Activated CD4-positive, alpha-beta T cell treated with anti-CD3 and anti-CD28 coated beads, Interleukin-2, Interleukin-6, amounts not matched to agents 100 ng/mL and 50 ng/mL, durations not matched to agents 16 hours and 8 hours (primary cell): ENCODE data around the gene SYT8.
"Not testable (repeated sequence)": the region's sequence is repeated elsewhere in the genome, so short reads cannot be mapped to it uniquely, and the experiment has no call there.

Experiments
- DNase-seq: peaks from one replicate; pipeline ENCODE4 v3.0.0-alpha.2; 2020

The SYT8 gene

DNA sequence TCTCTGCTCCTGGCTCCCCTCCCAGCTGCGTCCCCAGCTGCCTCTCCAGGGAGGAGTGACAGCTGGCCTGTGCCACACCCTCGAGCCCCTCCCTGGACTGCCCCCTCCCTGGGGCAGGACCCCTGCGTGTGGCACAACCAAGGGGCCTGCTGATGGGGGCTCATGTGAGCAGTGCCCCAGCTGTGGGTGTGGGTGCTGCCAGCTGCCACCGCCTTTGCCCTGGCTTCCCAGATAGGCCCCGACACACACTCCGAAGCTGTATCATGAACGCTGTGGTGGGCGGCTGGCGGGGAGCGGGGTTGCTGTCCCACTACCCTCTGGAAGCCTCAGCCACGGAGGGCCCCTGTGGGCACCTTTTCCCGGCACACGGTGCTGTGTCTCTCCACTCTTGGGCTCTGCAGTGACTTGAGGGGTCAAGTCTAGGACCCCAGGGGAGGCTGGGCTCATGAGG, 41.1 kb downstream of the SYT8 start:
- DNase-seq = not testable (repeated sequence)

DNA sequence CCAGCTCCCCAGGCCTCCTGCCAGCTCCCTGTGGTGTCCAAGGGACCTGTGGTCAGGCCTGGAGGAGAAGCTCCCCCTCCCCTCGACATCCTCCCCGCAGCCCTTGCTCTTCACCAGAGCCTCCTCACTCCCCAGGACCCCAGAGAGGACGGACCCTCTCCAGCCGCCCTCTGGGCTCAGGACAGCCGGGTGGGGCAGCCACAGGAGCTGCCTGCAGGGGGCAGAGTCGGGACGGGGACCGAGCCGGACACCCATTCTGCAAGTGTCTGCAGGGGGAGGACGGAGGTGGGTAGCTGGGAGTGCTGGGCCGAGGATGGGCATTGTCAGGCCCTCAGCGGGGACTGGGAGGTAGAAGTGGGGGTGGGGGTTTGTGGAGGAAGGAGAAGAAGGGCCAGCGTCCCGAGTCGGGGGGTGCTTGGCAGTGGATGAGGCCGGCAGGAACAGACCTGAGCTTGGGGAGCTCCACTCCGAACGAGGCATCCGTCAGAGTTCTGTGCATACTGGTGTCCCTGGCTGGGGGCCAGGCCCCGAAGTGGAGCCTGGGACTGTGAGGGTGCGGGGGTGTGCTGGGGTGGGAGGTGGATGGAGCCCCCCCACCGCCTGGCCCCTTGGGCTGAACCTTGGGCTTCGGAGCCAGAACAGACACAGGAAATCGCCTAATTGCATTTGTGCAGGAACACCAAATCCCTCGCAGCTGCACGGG, 41.7 kb downstream of the SYT8 start:
- no peak for DNase-seq

DNA sequence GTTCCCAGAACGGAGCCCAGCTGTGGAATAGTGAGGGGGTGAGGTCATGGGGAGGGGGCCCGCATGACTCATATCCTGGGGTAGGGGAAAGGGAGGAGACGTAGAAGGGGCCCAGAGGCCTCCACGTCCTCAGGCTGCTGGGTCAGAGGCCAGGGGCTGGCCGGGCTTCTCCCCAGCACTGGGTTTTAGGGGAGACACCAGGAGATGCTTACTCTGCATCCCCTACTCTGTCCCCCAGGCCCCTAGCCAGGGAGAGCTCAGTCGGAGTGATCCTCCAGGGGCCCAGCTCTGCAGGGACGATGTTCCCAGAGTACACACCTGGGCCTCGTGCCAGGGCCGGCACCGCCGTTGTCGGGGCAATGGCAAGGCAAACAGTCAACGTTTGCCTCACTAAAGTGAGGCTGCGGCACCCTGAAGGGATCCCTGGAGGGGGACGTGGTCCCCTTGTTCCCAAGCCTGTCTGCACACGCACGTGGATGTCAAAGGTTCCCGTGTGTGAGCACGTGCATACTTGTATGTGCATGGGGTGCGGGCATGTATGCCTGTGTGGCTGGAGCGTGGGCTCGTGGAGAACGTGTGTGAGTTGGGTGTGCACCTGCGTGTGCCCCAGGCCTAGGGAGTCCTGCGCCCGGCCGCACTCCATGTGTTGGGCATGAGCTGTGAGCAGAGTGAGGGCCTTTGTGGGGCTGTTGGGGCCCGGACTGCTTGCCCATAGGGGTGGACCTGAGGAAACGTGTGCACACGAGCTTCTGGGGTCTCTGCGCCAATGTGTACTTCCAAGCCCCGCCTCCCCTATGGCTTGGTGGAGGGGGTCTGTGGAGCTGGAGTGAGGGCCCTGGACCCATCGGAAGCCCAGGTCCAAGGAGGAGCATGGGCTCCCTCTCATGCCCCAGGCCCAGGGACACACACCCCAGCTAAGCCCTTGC, 42.7 kb downstream of the SYT8 start:
- no peak for DNase-seq

DNA sequence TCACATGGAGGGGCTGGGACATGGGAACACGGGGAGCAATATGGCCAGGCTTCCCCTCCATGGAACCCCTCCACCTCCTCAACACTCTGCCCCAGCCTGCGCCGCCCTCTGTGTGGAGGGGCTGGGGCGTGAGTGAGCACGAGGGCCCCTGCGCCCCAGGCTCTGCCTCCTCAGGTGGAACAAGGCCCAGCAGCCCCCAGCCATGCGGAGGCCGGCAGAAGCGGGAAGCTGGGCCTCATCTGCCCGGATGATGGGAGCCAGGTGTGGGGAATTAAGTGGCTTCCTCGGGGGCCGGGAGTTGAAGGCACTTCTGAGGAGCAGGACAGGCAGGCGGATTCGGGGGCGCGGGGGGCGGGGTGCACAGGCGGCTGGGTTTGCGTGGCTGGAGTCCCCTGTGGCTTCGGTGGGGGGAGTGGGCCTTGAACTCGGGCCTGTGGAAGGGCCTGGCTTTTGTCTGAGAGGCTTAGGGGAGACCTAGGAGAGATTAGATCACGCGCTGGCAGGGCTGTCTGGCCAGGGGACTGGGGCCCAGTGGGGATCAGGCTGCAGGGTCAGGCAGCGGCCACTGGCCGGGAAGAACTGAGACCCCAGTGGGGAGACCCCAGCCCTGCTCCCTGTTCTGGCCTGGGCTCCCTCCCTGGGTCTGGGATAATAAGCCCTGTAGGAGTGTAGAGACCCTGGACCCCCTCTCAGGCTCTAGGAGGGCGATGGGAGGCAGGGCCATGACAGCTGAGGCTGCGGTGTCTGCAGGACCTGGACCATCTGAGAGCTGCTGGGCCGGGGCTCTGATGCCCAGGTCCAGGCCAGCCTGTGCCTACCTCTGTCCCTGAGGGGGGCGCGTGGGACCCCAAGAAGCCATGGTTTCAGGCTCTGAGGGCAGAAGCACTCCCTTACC, 43.6 kb downstream of the SYT8 start:
- DNase-seq = no peak

DNA sequence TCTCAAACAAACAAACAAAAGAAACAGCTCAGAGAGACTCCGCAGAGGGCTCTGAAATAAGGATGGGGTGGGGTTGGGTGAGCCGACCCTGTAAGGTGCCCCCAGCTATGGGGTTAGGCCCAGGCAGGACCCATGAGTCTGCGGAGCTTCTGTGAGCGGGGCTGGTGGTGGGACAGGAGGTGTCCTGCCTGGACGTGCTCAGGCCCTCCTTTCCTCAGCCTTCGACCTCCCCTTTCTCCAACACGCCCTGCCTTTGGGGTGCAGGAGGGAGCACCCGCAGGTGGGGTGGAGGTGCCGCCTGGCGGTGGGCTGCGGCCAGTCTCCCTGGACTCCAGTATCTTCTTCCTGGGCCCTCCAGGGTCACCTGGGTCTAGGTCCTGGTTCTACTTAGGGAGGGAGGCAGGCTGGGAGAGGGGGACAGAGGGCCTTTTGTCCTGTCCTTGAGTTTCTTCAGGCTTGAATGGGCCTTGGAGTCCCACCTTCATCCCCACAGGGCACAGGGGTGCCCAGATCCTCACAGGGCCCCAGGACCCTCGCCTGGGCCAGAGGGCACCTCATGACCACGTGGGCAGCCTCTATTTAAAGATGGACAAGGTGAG, 44.7 kb downstream of the SYT8 start:
- no peak for DNase-seq

DNA sequence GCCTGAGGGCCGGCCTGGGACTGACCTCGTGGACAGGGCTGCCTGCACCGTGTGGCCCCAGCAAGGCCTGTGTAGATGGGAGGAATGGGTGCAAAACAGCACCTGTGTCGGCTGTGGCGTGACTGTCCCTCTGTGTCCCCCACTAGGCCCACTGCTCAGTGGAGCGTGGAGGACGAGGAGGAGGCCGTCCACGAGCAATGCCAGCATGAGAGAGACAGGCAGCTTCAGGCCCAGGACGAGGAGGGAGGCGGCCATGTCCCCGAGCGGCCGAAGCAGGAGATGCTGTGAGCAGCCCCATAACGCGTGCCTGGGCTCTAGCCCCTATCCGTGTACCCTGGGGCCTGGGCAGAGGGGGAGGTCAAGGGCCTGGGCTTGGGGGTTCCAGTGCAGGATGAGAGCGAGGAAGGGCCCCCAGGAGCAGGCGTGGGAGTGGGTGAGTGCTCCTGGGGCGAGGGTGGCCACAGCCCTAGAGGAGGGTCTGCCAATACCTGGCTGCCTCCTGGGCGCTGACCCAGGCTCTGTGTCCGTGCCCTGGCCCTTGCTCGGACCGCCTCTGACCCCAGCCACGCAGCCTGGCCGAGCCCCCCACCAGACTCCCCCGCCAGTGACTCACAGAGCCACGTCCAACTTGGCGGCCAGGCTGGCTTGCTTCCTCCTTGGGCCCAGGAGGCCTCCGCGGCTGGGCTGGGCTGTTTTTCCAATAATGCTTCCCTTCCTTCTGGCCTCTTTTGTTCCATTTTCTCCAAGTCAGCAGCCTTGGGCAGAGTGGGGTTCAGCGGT, 45.3 kb downstream of the SYT8 start:
- DNase-seq = no peak

DNA sequence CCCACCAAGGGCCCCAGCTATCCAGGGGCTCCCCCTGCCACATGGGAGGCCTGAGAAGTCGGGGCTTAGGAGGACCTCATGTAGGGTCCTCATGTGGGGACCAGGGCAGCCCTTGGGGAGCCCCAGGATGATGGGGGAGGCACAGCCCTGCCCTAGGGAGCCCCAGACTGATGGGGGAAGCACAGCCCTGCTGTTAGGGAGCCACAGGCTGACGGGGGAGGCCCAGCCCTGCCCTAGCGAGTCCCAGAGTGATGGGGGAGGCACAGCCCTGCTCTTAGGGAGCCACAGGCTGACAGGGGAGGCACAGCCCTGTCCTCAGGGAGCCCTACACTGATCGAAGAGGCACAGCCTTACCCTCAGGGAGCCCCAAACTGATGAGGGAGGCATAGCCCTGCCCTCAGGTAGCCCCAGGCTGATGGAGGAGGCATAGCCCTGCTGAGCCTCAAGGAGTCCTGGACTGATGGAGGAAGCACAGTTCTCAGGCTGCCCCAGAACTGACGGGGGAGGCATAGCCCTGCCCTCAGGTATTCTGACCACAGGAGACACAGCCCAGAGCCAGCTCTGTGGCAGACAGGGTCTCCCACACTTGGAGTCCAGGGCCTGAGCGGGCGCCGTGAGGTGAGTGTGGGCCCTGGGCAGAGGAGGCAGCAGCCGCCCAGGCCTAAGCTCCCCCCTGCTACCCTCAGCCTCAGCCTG, 46.1 kb downstream of the SYT8 start:
- no peak for DNase-seq

DNA sequence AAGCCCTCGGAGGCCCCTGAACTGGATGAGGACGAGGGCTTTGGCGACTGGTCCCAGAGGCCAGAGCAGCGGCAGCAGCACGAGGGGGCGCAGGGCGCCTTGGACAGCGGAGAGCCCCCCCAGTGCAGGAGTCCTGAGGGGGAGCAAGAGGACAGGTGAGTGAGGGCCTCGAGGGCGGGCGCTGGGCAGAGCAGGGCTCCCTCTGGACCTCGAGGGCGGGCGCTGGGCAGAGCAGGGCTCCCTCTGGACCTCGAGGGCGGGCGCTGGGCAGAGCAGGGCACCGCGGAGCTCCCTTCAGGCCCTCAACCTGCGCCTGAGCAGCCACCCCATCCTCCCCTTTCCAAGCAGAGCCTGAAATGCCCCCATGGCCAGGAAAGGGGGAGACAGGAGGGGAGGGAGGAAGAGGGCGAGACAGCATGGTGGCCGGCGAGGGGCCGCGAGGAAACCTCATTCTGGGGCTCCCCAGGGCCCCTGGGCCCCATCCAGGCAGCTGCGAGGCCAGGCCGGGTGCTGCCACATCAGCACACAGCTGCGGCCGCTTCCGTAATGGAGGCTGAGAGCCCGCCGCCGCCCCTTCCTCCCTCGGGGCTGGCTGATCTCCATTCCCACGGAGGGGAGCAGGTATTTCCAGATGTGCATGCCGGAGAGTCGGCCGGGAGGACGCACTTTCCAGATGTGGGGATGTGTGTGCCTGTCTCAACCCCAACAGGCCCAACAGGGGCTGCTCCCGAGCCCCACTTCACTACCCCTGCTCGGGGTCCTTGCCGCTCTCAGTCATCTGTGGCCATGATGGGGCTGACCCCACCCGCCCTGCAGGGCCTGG, 46.9 kb downstream of the SYT8 start:
- no peak for DNase-seq

DNA sequence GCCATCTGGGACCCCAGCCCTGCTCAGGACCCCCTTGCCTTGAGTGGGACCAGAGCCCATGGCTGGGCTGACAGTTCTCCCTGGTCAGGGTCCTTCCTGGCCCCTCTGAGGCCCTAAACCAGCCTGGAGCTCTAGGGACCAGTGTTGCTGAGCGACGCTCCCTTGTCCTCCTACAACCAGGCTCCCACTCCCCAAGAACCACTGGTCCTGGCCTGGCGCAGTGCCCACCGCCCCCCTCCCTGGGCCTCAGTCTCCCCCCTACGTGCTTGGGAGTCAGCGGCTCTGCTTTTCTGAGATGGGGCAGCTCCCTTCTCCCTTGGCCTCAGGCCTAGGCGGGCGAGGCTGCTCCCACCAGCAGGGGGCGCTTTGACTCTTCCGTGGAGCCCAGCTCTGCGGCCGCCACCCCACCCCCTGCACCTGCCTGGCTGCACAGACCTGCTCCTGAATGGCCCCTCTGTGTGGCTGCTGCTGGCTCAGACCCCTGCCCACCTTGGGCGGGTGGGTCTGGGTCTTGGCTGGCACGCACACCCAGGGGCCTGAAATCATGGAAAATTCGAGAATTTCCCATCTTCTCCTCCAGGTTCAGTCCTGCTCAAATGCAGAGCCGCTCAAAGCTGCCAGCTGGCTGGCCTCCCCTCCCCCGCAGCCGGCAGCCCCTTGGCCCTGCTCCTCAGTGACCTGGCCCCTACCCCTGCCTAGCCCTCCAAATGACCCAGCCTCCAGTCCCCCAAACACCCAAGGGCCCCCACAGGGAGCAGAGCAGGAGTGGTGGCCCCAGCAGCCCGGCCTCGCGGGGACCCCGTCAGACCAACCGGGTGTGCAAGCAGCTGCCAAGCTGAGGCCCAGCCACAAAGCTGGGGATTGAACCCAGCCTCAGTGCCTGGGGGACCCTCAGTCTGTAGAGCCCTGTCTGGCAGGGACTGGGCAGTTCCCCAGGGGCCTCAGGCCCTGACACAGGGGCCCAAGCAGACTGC, 47.8 kb downstream of the SYT8 start:
- peak; percentile 88 for DNase-seq

DNA sequence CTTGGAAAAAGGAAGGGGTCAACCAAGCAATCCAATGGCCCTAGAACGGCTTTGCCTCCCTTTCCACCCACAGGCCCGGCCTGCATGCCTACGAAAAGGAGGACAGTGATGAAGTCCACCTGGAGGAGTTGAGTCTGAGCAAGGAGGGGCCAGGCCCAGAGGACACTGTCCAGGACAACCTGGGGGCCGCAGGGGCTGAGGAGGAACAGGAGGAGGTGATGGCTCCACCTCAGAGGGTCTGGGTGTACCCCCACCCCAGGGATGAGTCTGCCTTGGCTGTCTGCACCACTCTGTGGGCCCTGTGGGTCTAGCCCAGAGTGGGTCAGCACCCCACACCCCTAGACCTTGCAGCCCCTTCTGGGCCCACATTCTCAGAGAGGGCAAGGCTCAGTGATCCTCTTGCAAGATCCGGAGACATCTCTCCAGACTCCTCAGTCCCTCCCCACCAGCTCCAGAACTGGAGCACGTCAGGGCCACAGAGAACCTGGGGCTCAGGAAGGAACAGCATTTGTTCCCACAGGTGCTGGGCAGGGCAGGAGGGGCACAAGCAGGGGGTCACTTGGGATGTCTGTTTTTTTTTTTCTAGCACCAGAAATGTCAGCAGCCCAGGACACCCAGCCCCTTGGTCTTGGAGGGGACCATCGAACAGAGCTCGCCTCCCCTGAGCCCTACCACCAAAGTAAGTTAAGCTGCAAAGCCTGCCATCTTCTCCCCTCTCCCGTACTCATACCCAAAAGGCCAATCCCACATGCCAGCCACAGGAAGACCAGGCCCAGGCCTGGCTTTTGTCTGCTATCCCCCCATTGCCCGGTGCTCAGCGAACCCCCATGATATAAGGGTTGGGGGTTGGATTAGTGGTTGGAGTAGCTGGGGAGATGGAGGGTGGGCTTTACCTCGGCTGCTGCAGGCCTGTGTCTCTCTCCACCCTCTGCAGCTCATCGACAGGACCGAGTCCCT, 48.8 kb downstream of the SYT8 start:
- DNase-seq = no peak

DNA sequence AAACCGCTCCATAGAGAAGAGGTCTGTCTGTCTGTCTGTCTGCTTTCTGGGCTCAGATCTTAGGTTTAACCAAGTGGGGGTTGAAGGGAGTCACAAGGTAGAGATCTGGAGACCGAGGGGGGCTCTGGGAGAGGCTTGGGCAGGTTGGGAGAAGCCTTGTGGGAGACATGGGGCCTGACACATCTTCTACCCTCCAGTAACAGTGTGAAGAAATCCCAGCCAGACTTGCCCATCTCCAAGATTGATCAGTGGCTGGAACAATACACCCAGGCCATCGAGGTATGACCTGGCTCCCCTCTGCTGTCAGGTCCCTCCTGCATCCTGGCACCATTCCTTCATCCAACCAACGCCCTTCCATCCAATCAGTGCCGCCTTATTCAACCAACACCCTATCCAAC, 49.5 kb downstream of the SYT8 start:
- no peak for DNase-seq

DNA sequence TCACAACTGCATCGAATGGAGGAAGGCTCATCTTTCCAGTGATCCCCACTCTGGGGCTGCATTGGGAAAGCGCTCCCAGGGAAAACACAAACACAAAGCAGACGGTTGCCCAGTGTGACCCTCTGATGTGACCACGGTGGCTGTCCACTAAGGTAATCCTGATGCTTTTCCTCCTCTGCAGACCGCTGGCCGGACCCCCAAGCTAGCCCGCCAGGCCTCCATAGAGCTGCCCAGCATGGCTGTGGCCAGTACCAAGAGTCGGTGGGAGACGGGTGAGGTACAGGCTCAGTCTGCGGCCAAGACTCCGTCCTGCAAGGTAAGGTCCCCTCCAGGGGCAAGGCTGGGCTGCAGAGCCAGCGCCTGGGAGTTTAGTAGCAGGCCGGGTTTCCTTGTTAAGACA, 51.8 kb downstream of the SYT8 start:
- DNase-seq = not testable (repeated sequence)
